Brain microvascular endothelial cell (primary cell): ENCODE measurements around the gene EYA2.

ENCODE experiments used
- DNase-seq: peaks from one replicate; pipeline ENCODE4 v3.0.0-alpha.2; 2020
- H3K27ac ChIP-seq: fragments of 250-450 bp; sonication (Bioruptor Pico); 2 replicates; pipeline ENCODE4 v1.5.1; 2020; ENCODE audit warnings: mild to moderate bottlenecking, moderate library complexity
- H3K27me3 ChIP-seq: fragments of 250-450 bp; sonication (Bioruptor Pico); replicated peaks from 2 replicates; pipeline ENCODE4 v1.5.1; 2020; ENCODE audit warnings: mild to moderate bottlenecking
- H3K36me3 ChIP-seq: fragments of 250-450 bp; sonication (Bioruptor Pico); replicated peaks from 2 replicates; pipeline ENCODE4 v1.5.1; 2020; ENCODE audit warnings: mild to moderate bottlenecking
- H3K4me3 ChIP-seq: 2 replicates; pipeline ENCODE4 v1.5.1; 2011; ENCODE audit warnings: low read depth, mild to moderate bottlenecking, control low read depth, low read length, moderate library complexity
- CTCF ChIP-seq: IDR thresholded peaks from 2 replicates; pipeline ENCODE4 v1.5.1; 2011; ENCODE audit warnings: low read depth, mild to moderate bottlenecking, moderate library complexity, low read length, control low read depth, inconsistent platforms; ENCODE audit errors: missing control alignments
- in situ Hi-C: cut with HindIII; loops from 2 replicates; pipeline ENCODE4 v1.10.0; 2017; ENCODE audit warnings: low sequenced_read_pairs, low pct_ligation_motif_present

Gene EYA2

GRCh38 chr20:46903256-46903655, 8.6 kb downstream of the EYA2 start:
- TF ChIP-seq CTCF = no peak
- H3K27ac ChIP-seq = no peak overlapping the region
- in situ Hi-C loops = no loop called here

DNA sequence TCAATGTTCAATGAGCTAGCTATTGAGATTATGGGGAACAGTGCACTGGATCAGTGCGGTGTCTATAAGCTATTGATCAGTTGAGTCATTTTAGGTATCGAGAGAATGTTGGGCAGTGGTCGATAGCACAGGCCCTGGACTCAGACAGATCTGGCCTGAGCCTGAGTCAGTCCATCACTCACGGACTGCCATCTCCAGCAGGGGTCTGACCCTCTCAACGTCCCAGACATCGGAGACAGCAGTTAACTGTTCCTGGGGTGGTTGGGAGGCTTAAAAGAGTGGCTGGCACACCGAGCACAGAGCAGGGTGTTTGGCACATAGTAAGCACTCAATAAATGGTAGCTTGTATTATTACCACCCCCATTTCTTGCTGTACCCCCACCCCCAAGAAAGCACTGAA, 9.3 kb downstream of the EYA2 start:
- Histone ChIP-seq H3K27me3 (peaks cover 22% of the 10 kb centered on the region), H3K36me3 (no peaks in the 10 kb centered on the region), H3K4me3 (no peak overlapping the region), H3K27ac (no peak overlapping the region)
- DNase-seq = no peak
- in situ Hi-C loops = no loop called here
- no peak for TF ChIP-seq CTCF

More at GRCh38 chr20:46903256-46903655, 8.6 kb downstream of the EYA2 start:
- peaks cover 23% of the 10 kb centered on the region for H3K27me3 ChIP-seq
- no peaks in the 10 kb centered on the region for H3K36me3 ChIP-seq
- H3K4me3 ChIP-seq = no peak overlapping the region
- DNase-seq = no peak

DNA sequence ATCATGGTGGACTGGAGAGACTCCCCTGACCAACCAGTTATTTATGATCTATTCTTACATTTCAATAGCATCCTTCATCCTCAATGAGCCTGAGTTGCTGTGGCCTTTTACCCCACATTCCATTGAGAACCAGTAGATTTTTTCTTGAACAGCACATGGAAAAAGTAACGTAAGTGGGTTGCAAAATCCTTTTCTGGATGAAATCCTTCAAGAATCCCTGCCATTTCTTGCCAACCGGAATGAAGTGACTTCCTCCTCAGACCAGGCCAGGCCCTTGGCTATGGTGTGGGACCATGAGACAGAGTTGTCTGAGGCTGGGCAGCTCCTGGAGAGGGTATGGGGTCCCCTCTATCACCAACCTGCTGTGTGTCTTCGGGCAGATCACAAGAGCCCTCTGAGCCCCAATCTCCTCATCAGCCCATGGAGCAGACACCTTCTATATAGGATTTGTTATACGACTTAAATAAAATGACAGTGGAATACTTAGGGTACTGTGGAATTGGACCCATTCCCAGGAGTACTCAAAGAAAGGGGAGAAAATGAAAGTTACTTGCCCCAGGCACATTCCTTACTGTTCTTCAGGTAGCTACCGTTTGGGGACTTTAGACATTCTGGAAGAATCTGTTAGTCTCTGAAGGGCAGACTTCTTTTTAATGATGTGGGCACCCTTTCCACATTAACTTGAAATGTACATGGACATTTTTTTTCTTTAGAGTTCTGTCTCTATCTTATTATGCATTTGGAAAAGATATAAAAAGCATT, 10.9 kb downstream of the EYA2 start:
- no peak for TF ChIP-seq CTCF
- H3K27me3 ChIP-seq = peaks cover 13% of the 10 kb centered on the region
- in situ Hi-C loops = no loop called here
- no peak overlapping the region for H3K27ac ChIP-seq
- no peak for DNase-seq
- H3K36me3 ChIP-seq = no peaks in the 10 kb centered on the region
- H3K4me3 ChIP-seq = no peak overlapping the region

GRCh38 chr20:46913329-46914044, 18.8 kb downstream of the EYA2 start:
- no peak for TF ChIP-seq CTCF
- Histone ChIP-seq H3K4me3 (no peak overlapping the region), H3K27ac (no peak overlapping the region), H3K27me3 (peaks cover 10% of the 10 kb centered on the region), H3K36me3 (no peaks in the 10 kb centered on the region)
- no peak for DNase-seq
- in situ Hi-C loops = no loop called here

- Histone ChIP-seq H3K36me3 (no peaks in the 10 kb centered on the region), H3K27ac (no peak overlapping the region), H3K27me3 (peaks cover 6% of the 10 kb centered on the region), H3K4me3 (no peak overlapping the region)
- TF ChIP-seq CTCF = no peak
- no peak for DNase-seq
- in situ Hi-C loops = no loop called here
Observed at GRCh38 chr20:46914789-46915379, 20.2 kb downstream of the EYA2 start.
